ENCODE data around the gene ADAMTSL4.
A peak's percentile ranks its signal among the peaks of the same experiment; 100 is the strongest.
"Not testable (repeated sequence)": the region's sequence is repeated elsewhere in the genome, so short reads cannot be mapped to it uniquely, and the experiment has no call there.

The ADAMTSL4 gene

GRCh38 chr1:150567717-150568593, 18.7 kb downstream of the ADAMTSL4 start:
- peak; percentile 37 to 52 (median 44) for DNase-seq

DNA sequence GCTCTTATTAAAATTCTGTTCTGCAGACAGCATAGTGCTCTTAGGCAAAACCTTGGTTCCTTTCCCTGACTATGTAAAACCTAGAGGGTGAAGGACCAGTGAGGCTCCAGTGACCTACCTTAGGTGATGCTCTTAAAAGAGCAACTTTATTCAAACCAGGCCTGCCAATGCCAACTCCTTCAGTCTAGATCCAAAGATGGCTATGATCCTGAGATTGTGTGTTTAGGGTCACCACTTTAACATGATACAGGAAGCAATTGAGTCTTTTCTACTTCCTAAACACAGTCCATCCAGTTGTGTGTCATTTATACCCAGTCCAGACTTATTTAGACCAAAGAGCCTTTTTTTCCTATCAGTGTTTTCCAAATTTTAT, 19.4 kb downstream of the ADAMTSL4 start:
- DNase-seq = peak in 2 of 4 experiments; percentile 41 to 48

- DNase-seq = no peak
Measured at GRCh38 chr1:150572918-150573647, 23.9 kb downstream of the ADAMTSL4 start.

GRCh38 chr1:150573648-150574071, 24.5 kb downstream of the ADAMTSL4 start:
- DNase-seq = not testable (repeated sequence)

GRCh38 chr1:150574260-150575071, 25.3 kb downstream of the ADAMTSL4 start:
- no peak for DNase-seq

DNA sequence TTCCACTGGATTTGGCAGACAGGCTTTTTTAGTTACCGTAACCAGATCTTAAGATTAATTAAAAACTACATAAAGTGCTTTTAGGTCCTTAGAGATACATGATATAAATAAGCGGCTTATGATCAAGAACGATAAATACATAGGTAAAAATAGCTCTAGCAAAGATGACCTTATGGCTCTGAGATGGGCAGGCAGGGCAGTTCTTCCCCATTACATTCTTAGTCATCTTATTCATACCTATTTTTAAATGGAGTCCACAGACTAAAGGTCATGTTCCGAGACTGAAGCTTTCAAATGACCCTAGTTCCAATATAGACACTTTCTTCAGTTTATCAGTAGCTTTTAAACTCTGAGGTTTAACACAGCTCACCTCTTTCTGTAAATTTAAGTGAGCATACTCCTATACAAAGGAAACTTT, 25.9 kb downstream of the ADAMTSL4 start:
- peak in 1 of 4 experiments; percentile 50 for DNase-seq

GRCh38 chr1:150575518-150576366, 26.5 kb downstream of the ADAMTSL4 start:
- peak in 1 of 4 experiments; percentile 37 for DNase-seq

DNA sequence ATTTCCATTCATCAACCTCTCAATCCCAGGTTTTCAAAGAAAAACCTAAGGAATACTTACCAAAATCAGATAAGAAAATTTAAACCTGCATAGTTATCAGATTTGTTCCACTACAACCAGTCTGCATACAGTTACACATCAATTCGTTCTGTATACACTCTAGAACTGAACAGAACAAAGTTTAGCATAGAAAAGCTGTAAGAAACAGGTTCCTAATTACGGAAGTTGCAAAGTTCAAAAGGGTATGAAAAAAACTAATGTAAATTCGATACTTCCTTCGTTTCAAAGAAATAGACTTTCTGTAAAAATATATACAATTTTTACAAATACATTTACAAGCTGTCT, 27.1 kb downstream of the ADAMTSL4 start:
- no peak for DNase-seq

GRCh38 chr1:150576794-150577556, 27.8 kb downstream of the ADAMTSL4 start:
- DNase-seq = no peak

GRCh38 chr1:150577557-150578271, 28.5 kb downstream of the ADAMTSL4 start:
- DNase-seq = peak in 1 of 4 experiments; percentile 36

DNA sequence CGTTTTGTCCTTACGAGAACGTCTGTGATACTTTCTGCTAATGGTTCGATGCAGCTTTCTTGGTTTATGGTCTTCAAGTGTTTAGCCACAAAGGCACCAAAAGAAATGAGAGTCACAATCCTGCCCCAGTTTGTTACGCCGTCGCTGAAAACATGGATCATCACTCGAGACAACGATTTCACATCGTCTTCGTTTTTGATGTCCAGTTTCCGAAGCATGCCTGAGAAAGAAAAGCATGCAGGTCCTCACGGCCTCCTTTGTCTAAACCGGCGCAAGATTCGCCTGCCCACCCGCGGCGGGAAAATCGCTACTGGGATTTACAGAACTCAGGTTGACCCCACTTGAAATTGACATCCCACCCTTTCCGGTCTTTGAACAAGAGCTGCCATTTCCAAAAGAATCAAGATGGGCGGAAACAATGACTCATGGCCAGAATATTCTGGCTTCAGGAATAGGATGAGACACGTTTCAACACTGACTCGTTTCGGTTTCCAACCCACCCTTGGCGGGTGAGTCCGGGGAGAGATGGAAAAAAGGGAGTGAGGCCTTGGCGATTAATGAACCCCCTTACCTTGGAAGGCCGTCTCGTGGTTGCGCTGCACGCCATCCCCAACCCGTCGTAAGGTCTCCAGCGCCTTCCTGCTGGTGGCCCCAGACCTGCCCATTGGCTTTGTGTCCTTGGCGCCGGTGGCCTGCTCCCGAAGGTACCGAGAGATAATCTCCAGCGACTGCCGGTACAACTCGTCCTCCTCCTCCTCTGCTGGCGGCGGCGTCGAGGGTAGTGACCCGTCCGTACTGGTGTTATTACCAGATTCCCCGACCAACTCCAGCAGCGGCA, 29.3 kb downstream of the ADAMTSL4 start:
- peak; percentile 71 to 88 (median 77) for DNase-seq

DNA sequence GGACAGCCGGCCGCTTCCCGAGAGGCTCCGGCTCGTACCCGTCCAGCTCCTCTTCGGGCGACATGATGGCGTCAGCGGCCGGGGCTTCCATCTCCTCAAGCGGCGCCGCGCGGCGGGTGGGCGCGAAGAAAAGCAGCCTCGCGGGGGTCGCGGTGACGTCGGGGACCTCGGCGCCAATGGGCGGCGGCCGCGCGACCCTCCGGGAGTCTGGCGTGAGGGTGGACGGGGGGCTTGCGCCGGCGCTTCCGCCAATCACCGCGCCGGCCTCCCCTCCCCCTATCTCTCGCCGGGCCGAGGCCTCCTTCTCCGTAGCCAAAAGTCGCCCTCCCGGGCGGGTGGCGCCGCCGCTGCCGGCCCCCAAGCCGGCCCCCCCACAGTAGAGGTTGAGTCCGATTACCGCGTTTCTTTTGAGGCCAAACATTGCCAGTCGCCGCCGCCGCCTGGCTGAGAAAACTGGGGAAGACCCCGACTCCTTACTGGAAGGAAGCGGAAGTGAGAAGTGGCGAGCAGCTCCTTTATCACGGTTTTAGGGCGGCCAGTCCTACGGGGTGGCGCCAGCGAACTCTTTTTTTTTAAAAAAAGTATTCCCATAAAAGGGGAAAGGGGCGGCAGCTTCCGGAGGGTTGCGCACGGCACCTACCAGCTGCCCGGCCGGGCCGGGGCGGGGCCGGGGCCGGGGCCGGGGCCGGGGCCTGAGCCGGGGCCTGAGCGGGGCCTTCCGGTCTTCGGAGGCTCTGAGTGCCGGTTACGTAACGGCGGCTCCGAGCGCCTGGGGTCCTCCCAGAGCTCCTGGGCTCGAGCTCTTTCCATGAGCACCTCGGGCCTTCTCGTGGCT, 30.1 kb downstream of the ADAMTSL4 start, which contains the start of gene MCL1:
Gene MCL1, minus strand, starts transcription at position 501 of the 835 bp plus-strand sequence. Its CDS starts 80 bp downstream, at position 421.
- DNase-seq = peak; percentile 97 to 98 (median 98)

DNA sequence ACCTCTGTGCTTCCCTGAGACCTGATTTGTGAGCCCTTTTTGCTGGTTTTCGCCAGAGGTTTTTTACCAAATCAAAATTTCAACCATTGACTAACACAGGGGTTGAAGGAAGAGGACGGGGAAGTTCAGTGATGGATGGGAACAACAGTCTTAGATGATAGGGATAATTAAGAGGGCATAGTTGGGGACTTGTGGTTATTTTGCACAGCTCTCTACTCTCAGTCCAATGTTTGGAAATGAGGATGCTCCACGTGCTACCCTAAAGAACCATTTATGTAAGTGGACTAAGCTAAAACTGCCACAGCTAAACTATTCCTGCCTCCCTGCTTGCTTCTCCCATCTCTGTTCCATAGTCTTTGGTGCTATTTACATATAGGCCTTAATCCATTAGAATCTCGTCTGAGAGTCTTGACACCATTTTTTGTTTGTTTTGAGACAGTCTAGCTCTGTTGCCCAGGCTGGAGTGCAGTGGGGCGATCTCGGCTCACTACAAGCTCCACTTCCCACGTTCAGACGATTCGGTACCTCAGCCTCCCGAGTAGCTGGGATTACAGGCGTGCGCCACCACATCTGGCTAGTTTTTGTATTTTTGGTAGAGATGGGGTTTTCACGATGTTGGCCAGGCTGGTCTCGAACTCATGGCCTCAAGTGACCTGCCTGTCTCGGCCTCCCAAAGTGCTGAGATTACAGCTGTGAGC, 30.9 kb downstream of the ADAMTSL4 start:
- DNase-seq = no peak

GRCh38 chr1:150580966-150581365, 31.8 kb downstream of the ADAMTSL4 start:
- not testable (repeated sequence) for DNase-seq

GRCh38 chr1:150581437-150581836, 32.2 kb downstream of the ADAMTSL4 start:
- DNase-seq = not testable (repeated sequence)

- DNase-seq = not testable (repeated sequence)
Measured at GRCh38 chr1:150581962-150582361, 32.8 kb downstream of the ADAMTSL4 start.

GRCh38 chr1:150582371-150582770, 33.2 kb downstream of the ADAMTSL4 start:
- DNase-seq = peak in 1 of 4 experiments; percentile 7

Data from suppressor macrophage (primary cell).